Thyroid gland (tissue), 4 donors: ENCODE data around the gene PFN3.

Source experiments
- CTCF ChIP-seq, 6 experiments: fragments of 200-600 bp in 3 of 6; fragments of 450-650 bp in 3 of 6; sonication (generic) in 3 of 6; IDR thresholded peaks; one replicate each; pipeline ENCODE4 v1.5.1; 2016 to 2019; ENCODE audit warnings: antibody characterized with exemption in 6 of 6, mild to moderate bottlenecking in 2 of 6, inconsistent platforms in 1 of 6, moderate library complexity in 1 of 6
- POLR2A ChIP-seq, 2 donors: fragments of 450-650 bp; IDR thresholded peaks; one replicate each; pipeline ENCODE4 v1.6.1; 2017; ENCODE audit warnings: antibody characterized with exemption in 2 of 2, mild to moderate bottlenecking in 2 of 2, moderate library complexity in 1 of 2

GRCh38 chr5:177367323-177367848 lies 33.1 kb downstream of the PFN3 start:
- no peak for TF ChIP-seq POLR2A (IDR thresholded peaks at IDR 0.05)
- no peak for TF ChIP-seq CTCF (IDR thresholded peaks at IDR 0.05)
